HepG2 (cell line): Measurements from ENCODE around the gene BRCA1. TPM values are rescaled to one million over a fixed set of nuclear protein-coding genes. Genes with fewer than 3 reads are reported as not detected.
A peak's percentile ranks its signal among the peaks of the same experiment; 100 is the strongest.

Experiments used
- ARNT ChIP-seq: fragments of 450-650 bp; IDR thresholded peaks from 2 replicates; pipeline ENCODE4 v1.6.1; 2017
- CBX2 ChIP-seq, 2 experiments: fragments of 200-600 bp in 1 of 2; sonication (generic); formaldehyde crosslinking in 1 of 2; IDR thresholded peaks; 2 replicates each; pipeline versions ENCODE4 v1.7.0 to v1.8.1; 2018 to 2022; ENCODE audit warnings: low read depth in 2 of 2, low read length in 1 of 2, mild to moderate bottlenecking in 1 of 2, missing genetic modification reagents in 1 of 2
- EHMT2 ChIP-seq: fragments of 200-600 bp; sonication (generic); IDR thresholded peaks from 2 replicates; pipeline ENCODE4 v1.7.0; 2017; ENCODE audit warnings: antibody characterized with exemption, low read depth, low read length, borderline replicate concordance
- MAFK ChIP-seq, 2 experiments: IDR thresholded peaks in 1 of 2; conservative IDR thresholded peaks in 1 of 2; 2 replicates each; pipeline ENCODE4 v1.6.1; 2011; ENCODE audit warnings: improper control_type of control experiment in 2 of 2, low read length in 2 of 2
- POLR2AphosphoS5 ChIP-seq: IDR thresholded peaks from 2 replicates; pipeline ENCODE4 v1.6.1; 2012; ENCODE audit warnings: low read depth, low read length
- RFXANK ChIP-seq: IDR thresholded peaks from 2 replicates; pipeline ENCODE4 v1.6.1; 2016
- SAFB2 ChIP-seq: sonication (generic); formaldehyde crosslinking; IDR thresholded peaks from 2 replicates; pipeline ENCODE4 v1.5.1; 2020; ENCODE audit warnings: missing genetic modification reagents, low read depth, mild to moderate bottlenecking, borderline replicate concordance
- TCF7L2 ChIP-seq: IDR thresholded peaks from 2 replicates; pipeline ENCODE4 v1.6.1; 2011; ENCODE audit warnings: mild to moderate bottlenecking, low read depth, low read length, moderate library complexity
- THYN1 ChIP-seq: sonication (generic); formaldehyde crosslinking; IDR thresholded peaks from 2 replicates; pipeline ENCODE4 v1.8.1; 2023; ENCODE audit warnings: low read depth, mild to moderate bottlenecking, moderate library complexity, missing genetic modification reagents, borderline replicate concordance
- ZC3H4 ChIP-seq: sonication (generic); formaldehyde crosslinking; IDR thresholded peaks from 2 replicates; pipeline ENCODE4 v1.4.0; 2020; ENCODE audit warnings: missing genetic modification reagents, borderline replicate concordance
- ZNF3 ChIP-seq: IDR thresholded peaks from 2 replicates; pipeline ENCODE4 v1.7.0; 2017; ENCODE audit warnings: inconsistent platforms
- ZNF605 ChIP-seq: sonication (generic); formaldehyde crosslinking; IDR thresholded peaks from 2 replicates; pipeline ENCODE4 v1.8.0; 2022; ENCODE audit warnings: mild to moderate bottlenecking, missing genetic modification reagents
- ZNF709 ChIP-seq: sonication (generic); formaldehyde crosslinking; IDR thresholded peaks from 2 replicates; pipeline ENCODE4 v1.5.0; 2020; ENCODE audit warnings: mild to moderate bottlenecking, missing genetic modification reagents
- ZNF790 ChIP-seq: sonication (generic); formaldehyde crosslinking; IDR thresholded peaks from 2 replicates; pipeline ENCODE4 v1.8.0; 2022; ENCODE audit warnings: missing genetic modification reagents, mild to moderate bottlenecking, borderline replicate concordance
- ZNF883 ChIP-seq: sonication (generic); formaldehyde crosslinking; IDR thresholded peaks from 2 replicates; pipeline ENCODE4 v1.5.1; 2020; ENCODE audit warnings: mild to moderate bottlenecking, missing genetic modification reagents; ENCODE audit errors: not compliant biosample characterization
- polyA plus RNA-seq, 8 experiments: library from polyadenylated mRNA; depleted of rRNA in 3 of 8; stranded (reverse) in 7 of 8; unstranded in 1 of 8; fragments of >200 nt; fragmentation: Illumina TruSeq in 4 of 8; extraction: Trizol in 4 of 8; gene quantifications; 2 replicates each; pipeline versions ENCODE4 v1.2.1 to v1.2.3, GENCODE V29; 2011 to 2016; ENCODE audit warnings: low read depth in 4 of 8, missing spikeins in 1 of 8, mixed read lengths in 1 of 8; ENCODE audit not compliant: insufficient read depth in 1 of 8
- total RNA-seq, 5 experiments: library from RNA; depleted of rRNA; stranded (reverse); fragments of >200 nt; fragmentation: Illumina TruSeq; extraction: Trizol; gene quantifications; 2 replicates each; pipeline ENCODE4 v1.2.3, GENCODE V29; 2016; ENCODE audit warnings: low read depth in 1 of 5
- TF ChIP-seq, protein P1 (sequence below): sonication (generic); formaldehyde crosslinking; IDR thresholded peaks from 2 replicates; pipeline ENCODE4 v1.5.1; 2020; ENCODE audit warnings: mild to moderate bottlenecking, missing genetic modification reagents, moderate library complexity
- TF ChIP-seq, protein P2 (sequence below): IDR thresholded peaks from 2 replicates; pipeline ENCODE4 v1.6.1; 2018; ENCODE audit warnings: missing genetic modification reagents, mild to moderate bottlenecking, missing compliant biosample characterization
- TF ChIP-seq, protein P3 (sequence below): IDR thresholded peaks from 2 replicates; pipeline ENCODE4 v1.6.1; 2016
- TF ChIP-seq, protein P4 (sequence below): sonication (generic); formaldehyde crosslinking; conservative IDR thresholded peaks from 2 replicates; pipeline ENCODE4 v1.5.0; 2020; ENCODE audit warnings: missing genetic modification reagents
- TF ChIP-seq, protein P5 (sequence below): sonication (generic); formaldehyde crosslinking; IDR thresholded peaks from 2 replicates; pipeline ENCODE4 v1.4.0; 2020; ENCODE audit warnings: mild to moderate bottlenecking, missing genetic modification reagents
- TF ChIP-seq, protein P6 (sequence below): sonication (generic); formaldehyde crosslinking; IDR thresholded peaks from 2 replicates; pipeline ENCODE4 v1.4.0; 2020; ENCODE audit warnings: mild to moderate bottlenecking, missing genetic modification reagents

The BRCA1 gene
- total and polyA plus RNA-seq, 2 of the 13 experiments (the other 11 are each of a cell fraction or from before 2014, with no cell fraction given): 13.3 to 37.5 TPM

DNA sequence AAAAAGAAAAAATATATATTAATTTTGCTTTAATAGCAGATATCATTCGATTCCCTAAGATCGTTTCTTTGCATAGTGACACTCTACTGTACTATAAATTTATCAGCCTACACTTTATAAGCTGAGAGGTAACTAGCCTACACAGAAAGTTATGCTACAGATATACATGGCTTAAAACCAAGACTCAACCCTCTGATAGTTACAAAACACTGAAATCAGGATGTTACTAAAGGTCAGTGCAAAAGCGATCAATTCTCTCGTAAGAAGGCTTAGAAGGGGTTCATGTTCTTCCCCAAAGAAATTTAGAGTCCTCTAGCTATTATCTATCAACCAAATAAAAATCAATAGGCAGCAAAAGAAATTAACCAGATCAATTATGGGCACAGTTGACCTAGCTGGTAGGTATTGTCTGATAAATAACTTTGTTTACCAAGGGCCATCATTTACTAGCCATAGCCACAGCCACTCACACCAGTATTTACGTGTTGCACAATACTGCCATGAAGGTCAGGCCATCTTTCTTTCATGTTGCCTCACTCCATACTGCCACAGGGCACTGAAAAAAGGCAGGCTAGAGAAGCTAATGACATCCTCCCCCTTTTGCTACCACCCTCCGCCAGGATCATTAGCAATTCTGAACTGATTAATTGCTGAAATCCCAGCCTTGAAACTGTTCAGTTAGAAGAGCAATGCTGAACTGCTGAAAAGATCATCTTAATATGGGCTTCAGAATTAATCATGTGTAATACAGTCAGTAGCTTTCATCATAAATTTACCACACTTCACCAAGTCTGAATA, 56.4 kb downstream of the BRCA1 start (continued):
- TF ChIP-seq ZC3H4 (no peak), ARNT (no peak), MAFK (conservative IDR thresholded peaks at IDR 0.05 in 1 of 2, IDR thresholded peaks at IDR 0.05 in 1 of 2; ENCODE audit: low read length in 2 of 2) (no peak), ZNF883 (CRISPR knock-in tag) (no peak), ZNF605 (CRISPR knock-in tag) (no peak), EHMT2 (peak; percentile 84; the same call in 1 of the 2 replicates), CBX2 (IDR thresholded peaks at IDR 0.05; ENCODE audit: low read depth, low read length) (no peak), CBX2 (CRISPR knock-in tag; IDR thresholded peaks at IDR 0.05; ENCODE audit: low read depth) (no peak), TCF7L2 (peak; percentile 76; the same call in 1 of the 2 replicates), ZNF3 (CRISPR knock-in tag) (no peak; the same call in 1 of the 2 replicates), ZNF790 (no peak), THYN1 (CRISPR knock-in tag) (no peak), ZNF709 (CRISPR knock-in tag) (no peak), RFXANK (CRISPR knock-in tag) (peak; percentile 80; the same call in 1 of the 2 replicates), SAFB2 (CRISPR knock-in tag) (peak; percentile 76; the same call in 1 of the 2 replicates), POLR2AphosphoS5 (no peak)
- TF ChIP-seq, protein P1, sequence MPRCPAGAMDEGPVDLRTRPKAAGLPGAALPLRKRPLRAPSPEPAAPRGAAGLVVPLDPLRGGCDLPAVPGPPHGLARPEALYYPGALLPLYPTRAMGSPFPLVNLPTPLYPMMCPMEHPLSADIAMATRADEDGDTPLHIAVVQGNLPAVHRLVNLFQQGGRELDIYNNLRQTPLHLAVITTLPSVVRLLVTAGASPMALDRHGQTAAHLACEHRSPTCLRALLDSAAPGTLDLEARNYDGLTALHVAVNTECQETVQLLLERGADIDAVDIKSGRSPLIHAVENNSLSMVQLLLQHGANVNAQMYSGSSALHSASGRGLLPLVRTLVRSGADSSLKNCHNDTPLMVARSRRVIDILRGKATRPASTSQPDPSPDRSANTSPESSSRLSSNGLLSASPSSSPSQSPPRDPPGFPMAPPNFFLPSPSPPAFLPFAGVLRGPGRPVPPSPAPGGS: no peak
- TF ChIP-seq, protein P2, sequence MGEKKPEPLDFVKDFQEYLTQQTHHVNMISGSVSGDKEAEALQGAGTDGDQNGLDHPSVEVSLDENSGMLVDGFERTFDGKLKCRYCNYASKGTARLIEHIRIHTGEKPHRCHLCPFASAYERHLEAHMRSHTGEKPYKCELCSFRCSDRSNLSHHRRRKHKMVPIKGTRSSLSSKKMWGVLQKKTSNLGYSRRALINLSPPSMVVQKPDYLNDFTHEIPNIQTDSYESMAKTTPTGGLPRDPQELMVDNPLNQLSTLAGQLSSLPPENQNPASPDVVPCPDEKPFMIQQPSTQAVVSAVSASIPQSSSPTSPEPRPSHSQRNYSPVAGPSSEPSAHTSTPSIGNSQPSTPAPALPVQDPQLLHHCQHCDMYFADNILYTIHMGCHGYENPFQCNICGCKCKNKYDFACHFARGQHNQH: peak; percentile 93
- TF ChIP-seq, protein P3, sequence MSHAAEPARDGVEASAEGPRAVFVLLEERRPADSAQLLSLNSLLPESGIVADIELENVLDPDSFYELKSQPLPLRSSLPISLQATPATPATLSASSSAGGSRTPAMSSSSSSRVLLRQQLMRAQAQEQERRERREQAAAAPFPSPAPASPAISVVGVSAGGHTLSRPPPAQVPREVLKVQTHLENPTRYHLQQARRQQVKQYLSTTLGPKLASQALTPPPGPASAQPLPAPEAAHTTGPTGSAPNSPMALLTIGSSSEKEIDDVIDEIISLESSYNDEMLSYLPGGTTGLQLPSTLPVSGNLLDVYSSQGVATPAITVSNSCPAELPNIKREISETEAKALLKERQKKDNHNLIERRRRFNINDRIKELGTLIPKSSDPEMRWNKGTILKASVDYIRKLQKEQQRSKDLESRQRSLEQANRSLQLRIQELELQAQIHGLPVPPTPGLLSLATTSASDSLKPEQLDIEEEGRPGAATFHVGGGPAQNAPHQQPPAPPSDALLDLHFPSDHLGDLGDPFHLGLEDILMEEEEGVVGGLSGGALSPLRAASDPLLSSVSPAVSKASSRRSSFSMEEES (CRISPR knock-in tag): no peak; the same call in 1 of the 2 replicates
- TF ChIP-seq, protein P4, sequence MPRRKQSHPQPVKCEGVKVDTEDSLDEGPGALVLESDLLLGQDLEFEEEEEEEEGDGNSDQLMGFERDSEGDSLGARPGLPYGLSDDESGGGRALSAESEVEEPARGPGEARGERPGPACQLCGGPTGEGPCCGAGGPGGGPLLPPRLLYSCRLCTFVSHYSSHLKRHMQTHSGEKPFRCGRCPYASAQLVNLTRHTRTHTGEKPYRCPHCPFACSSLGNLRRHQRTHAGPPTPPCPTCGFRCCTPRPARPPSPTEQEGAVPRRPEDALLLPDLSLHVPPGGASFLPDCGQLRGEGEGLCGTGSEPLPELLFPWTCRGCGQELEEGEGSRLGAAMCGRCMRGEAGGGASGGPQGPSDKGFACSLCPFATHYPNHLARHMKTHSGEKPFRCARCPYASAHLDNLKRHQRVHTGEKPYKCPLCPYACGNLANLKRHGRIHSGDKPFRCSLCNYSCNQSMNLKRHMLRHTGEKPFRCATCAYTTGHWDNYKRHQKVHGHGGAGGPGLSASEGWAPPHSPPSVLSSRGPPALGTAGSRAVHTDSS: no peak
- TF ChIP-seq, protein P5, sequence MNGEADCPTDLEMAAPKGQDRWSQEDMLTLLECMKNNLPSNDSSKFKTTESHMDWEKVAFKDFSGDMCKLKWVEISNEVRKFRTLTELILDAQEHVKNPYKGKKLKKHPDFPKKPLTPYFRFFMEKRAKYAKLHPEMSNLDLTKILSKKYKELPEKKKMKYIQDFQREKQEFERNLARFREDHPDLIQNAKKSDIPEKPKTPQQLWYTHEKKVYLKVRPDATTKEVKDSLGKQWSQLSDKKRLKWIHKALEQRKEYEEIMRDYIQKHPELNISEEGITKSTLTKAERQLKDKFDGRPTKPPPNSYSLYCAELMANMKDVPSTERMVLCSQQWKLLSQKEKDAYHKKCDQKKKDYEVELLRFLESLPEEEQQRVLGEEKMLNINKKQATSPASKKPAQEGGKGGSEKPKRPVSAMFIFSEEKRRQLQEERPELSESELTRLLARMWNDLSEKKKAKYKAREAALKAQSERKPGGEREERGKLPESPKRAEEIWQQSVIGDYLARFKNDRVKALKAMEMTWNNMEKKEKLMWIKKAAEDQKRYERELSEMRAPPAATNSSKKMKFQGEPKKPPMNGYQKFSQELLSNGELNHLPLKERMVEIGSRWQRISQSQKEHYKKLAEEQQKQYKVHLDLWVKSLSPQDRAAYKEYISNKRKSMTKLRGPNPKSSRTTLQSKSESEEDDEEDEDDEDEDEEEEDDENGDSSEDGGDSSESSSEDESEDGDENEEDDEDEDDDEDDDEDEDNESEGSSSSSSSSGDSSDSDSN (CRISPR knock-in tag): 0 out of 2 replicates have a peak, but pooled peaks have one; percentile 20
- TF ChIP-seq, protein P6, sequence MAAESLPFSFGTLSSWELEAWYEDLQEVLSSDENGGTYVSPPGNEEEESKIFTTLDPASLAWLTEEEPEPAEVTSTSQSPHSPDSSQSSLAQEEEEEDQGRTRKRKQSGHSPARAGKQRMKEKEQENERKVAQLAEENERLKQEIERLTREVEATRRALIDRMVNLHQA: no peak
